Posterior vena cava (tissue), 2 donors: Measurements from ENCODE around the gene IL4I1. TPM values are rescaled to one million over a fixed set of nuclear protein-coding genes. Genes with fewer than 3 reads are reported as not detected.
"Not testable (repeated sequence)": the region's sequence is repeated elsewhere in the genome, so short reads cannot be mapped to it uniquely, and the experiment has no call there.

Experiments
- DNase-seq: peaks from one replicate; pipeline ENCODE4 v3.0.0-alpha.2; 2020; ENCODE audit warnings: low spot score
- intact Hi-C, 2 donors: fragments of 100-400 bp; cut with DNase I; formaldehyde crosslinking; loops; one replicate each; pipeline versions ENCODE4 v1.14.1 to v1.14.2; 2022 to 2023
- long read RNA-seq, 2 donors: library from polyadenylated mRNA; unstranded; transcript quantifications; one replicate each; pipeline ENCODE4 v2.0.0, GENCODE V29; 2020 to 2021
- total RNA-seq, 2 donors: library from RNA; stranded (reverse); fragmentation: NEBNext Ultra II Directional; extraction: Animal tissue kit (Norgen Biotek cat#: 25700); gene quantifications; one replicate each; pipeline ENCODE4 v1.2.1, GENCODE V29; 2021
- donor health status: DM: yes; HTN: yes; CAD: no.
- donor health status: DM: yes; HTN: yes; CAD: no.

The IL4I1 gene, protein sequence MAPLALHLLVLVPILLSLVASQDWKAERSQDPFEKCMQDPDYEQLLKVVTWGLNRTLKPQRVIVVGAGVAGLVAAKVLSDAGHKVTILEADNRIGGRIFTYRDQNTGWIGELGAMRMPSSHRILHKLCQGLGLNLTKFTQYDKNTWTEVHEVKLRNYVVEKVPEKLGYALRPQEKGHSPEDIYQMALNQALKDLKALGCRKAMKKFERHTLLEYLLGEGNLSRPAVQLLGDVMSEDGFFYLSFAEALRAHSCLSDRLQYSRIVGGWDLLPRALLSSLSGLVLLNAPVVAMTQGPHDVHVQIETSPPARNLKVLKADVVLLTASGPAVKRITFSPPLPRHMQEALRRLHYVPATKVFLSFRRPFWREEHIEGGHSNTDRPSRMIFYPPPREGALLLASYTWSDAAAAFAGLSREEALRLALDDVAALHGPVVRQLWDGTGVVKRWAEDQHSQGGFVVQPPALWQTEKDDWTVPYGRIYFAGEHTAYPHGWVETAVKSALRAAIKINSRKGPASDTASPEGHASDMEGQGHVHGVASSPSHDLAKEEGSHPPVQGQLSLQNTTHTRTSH
- 1 to 10 TPM; 1.1 to 1.3 TPM for total RNA-seq
- long read RNA-seq, donor 1 = 0 reads
- long read RNA-seq, donor 2, transcript IL4I1-202 (8 exons, 1,863 nt) = major isoform, 5 of 7 reads
- long read RNA-seq, donor 2, partial matches to known transcripts = 1 of 7 reads
- long read RNA-seq, donor 2, other reads (novel, unspliced or antisense) = 1 of 7 reads

GRCh38 chr19:49896863-49897621 is at the start of gene IL4I1:
Gene IL4I1, minus strand, starts transcription at chr19:49896887. Its CDS starts 727 bp downstream, at chr19:49896160.
- no peak for DNase-seq
- intact Hi-C loops = no loop called here

DNA sequence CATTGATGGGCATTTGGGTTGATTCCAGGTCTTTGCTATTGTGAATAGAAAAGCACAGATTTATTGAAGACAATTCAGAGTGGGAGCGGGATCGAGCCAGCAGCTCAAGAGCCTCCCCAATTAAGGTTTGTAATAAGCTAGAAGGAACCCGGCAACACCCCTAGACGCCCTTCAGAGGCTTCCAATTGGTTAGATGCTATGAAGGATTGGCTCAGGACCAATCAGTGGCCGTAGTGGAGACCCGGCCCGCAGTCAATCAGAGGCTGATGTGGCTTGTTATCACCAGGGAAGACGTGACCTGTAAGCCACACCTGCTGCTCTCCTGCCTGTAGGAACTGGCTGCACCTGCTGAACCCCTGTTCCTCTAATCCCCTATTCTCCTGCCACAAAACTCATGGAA is 49.7 kb upstream of the IL4I1 start:
- peak; percentile 22 for DNase-seq
- intact Hi-C loops = loop anchor here in 1 of 2 donors (5.0 kb wide), 1 partner anchor 376 kb away; no protein-coding TSS in a partner anchor

DNA sequence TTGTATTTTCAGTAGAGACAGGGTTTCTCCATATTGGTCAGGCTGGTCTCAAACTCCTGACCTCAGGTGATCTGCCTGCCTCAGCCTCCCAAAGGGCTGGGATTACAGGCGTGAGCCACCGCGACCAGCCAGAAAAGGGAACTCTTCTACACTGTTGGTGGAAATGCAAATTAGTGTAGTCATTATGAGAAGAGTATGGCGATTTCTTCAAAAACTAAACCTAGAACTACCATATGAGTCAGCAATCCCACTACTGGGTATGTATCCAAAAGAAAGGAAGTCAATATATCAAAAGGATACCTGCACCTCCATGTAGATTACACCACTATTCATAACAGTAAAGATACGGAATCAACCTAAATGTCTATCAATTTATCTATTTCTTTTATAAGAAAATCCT is 47.9 kb upstream of the IL4I1 start:
- intact Hi-C loops = not testable (repeated sequence)

DNA sequence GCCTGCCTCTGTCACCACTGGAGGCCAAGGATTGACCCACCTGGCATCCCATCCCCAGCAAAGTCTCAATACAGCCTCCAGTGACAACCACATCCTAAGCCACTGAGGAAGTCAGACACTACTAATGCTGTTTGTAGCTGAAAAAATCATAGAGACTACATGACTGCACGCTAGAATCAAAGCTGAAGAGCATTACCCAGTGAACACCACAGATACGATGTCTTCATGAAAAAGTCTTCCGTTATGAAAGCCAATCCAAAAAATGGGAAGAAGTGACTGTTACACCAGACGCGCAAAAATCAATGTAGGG is 43.8 kb upstream of the IL4I1 start:
- no peak for DNase-seq
- intact Hi-C loops = no loop called here

More for the DNA sequence above, 47.9 kb upstream of the IL4I1 start:
- DNase-seq = peak; percentile 13

DNA sequence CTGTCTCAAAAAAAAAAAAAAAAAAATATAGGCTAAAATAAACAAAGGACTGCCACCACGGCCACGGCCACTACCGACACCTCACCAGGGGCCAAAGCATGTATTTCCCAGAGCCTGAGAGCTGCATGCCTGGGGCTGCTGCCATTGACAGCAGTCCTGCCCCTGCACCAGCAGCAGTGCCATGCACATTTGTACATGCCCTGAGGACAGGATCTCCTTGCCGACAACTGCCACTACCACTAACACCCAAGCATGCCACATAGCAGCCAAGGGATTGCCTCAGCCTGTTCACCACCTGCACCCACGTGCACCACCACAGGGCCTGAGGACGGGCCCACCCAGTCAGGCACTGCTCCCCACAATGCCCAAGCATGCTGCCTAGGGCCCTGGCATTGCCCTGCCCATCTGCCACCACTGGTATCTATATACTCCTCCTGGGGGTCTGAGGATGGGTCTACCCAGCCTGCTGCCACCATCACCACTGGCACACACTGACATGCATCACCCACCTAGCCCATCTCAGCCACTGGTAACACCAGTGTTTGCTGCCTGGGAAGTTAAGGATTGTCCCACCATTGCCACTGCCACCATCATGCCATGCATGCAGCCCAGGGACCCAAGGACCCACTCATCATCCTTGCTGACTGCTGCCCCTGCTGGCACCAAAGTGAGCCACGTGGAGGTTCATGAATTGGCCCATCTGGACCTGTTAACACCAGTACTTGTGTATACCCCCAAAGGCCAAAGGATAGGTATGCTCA is 43.2 kb upstream of the IL4I1 start:
- DNase-seq = peak; percentile 53
- intact Hi-C loops = loop anchor here (5.0 kb wide), 1 partner anchor 42 kb away; no protein-coding TSS in a partner anchor

- intact Hi-C loops = loop anchor here (5.0 kb wide), 1 partner anchor 44 kb away; no protein-coding TSS in a partner anchor
- DNase-seq = peak; percentile 62
Measured at GRCh38 chr19:49938662-49939061, 42.0 kb upstream of the IL4I1 start.

DNA sequence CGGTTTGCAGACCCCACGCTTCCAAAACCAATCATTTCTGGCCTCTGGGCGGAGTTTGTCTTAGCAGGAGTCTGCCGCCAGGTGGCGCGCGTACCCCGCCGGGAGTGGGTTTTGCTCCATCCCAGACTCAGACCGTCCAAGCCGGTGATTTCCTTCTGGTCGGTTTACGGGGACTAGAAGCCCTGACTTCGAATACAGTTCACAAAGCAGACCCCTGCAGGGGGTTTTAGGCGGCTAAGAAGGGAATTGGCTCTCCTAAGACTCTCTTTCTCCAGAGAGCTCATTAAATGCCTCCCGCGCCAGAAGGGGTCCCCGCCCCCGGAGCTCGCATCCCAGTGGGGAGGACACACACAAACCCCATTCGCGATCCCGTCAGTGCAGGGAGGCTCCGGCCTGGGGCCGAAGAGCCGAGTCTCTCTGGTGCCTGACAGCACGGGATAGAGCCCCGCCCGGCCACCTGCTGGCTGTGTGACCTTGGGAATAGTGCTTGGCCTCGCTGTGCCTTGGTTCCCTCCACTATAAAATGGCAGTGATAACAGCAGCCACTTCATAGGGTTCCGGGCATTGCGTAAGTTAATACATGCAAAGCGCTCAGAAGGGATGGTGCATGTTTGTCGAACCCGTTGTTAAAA is 41.2 kb upstream of the IL4I1 start:
- intact Hi-C loops = loop anchor here (5.0 kb wide), 1 partner anchor 44 kb away; no protein-coding TSS in a partner anchor
- DNase-seq = peak; percentile 95

- intact Hi-C loops = loop anchor here (5.0 kb wide), 1 partner anchor 46 kb away; no protein-coding TSS in a partner anchor
Measured at GRCh38 chr19:49936549-49936948, 39.9 kb upstream of the IL4I1 start.

DNA sequence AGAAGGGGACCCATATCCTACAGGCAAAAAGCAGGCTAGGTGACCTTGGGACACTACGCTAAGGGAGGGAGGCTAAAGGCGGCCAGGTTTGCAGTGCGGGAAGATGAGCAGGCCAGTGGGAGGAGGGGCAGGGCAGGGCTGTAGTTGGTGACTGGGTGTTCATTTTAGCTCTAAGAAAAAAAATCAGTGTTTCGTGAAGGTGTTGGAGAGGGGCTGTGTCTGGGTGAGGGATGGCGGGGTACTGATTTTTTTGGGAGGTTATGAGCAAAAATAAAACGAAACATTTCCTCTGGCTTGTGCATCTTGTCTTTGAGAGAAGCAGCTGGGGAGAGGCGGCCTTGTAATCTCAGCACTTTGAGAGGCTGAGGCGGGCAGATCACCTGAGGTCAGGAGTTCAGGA is 37.0 kb upstream of the IL4I1 start:
- intact Hi-C loops = no loop called here
- DNase-seq = no peak

More at GRCh38 chr19:49936549-49936948, 39.9 kb upstream of the IL4I1 start:
- peak; percentile 14 for DNase-seq

DNA sequence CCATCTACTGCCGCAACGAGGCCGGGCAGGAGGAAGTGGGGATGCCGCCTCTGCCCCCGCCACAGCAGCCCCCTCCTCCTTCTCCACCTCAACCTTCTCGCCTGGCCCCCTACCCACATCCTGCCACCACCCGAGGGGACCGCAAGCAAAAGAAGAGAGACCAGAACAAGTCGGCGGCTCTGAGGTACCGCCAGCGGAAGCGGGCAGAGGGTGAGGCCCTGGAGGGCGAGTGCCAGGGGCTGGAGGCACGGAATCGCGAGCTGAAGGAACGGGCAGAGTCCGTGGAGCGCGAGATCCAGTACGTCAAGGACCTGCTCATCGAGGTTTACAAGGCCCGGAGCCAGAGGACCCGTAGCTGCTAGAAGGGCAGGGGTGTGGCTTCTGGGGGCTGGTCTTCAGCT is 36.0 kb upstream of the IL4I1 start:
- DNase-seq = peak; percentile 76
- intact Hi-C loops = no loop called here

GRCh38 chr19:49932041-49932451 is 35.4 kb upstream of the IL4I1 start:
- intact Hi-C loops = no loop called here
- no peak for DNase-seq

DNA sequence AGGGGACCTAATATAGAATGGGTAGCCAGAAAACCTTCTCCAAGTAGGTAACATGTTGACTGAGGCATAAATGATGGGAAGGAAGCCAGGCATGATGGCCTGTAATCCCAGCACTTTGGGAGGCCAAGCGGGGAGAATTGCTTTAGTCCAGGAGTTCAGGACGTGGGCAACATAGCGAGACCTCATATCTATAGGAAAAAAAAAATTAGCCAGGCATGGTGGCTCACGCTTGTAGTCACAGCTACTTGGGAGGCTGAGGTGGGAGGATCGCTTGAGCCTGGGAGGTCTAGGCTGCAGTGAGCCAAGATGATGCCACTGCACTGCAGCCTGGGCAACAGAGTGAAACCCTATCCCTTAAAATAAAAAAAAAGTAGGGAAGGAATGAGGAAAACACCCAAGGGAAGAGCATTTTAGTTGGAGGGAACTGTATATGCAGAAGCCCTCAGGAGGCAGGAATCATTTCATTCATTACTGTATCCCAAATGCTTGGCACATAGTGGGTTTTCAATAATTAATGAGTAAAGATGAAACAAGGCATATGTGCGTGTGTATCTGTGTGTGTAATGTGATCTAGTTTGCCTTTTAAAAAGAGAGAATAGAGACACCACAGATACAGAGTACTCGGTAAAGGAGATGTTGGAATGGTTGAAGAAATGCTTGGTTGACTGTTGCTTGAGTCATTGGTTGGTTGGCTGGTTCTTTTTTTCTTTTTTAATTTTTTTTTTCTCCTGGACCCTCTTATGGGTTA is 34.8 kb upstream of the IL4I1 start:
- intact Hi-C loops = no loop called here
- DNase-seq = no peak

- intact Hi-C loops = no loop called here
- DNase-seq = no peak
Measured at GRCh38 chr19:49930483-49931011, 33.9 kb upstream of the IL4I1 start.

- intact Hi-C loops = no loop called here
- peak; percentile 96 for DNase-seq
Measured at GRCh38 chr19:49929611-49930482, 33.2 kb upstream of the IL4I1 start.

GRCh38 chr19:49929121-49929610 is 32.5 kb upstream of the IL4I1 start, which contains the start of the genes ATF5 and NUP62:
Gene ATF5, plus strand, starts transcription at chr19:49929205. Its CDS starts 1,646 bp downstream, at chr19:49930851.
Gene NUP62, minus strand, starts transcription at chr19:49929504. Its CDS starts 19,697 bp downstream, at chr19:49909807.
- DNase-seq = peak; percentile 97
- intact Hi-C loops = no loop called here
